Keratinocyte (primary cell): ENCODE measurements around the gene PCK2. TPM values are rescaled to one million over a fixed set of nuclear protein-coding genes. Genes with fewer than 3 reads are reported as not detected.

Source experiments
- DNase-seq: peaks from one replicate; pipeline ENCODE4 v3.0.0-alpha.2; 2011; ENCODE audit warnings: low read depth, missing footprints, low spot score
- FAIRE-seq: peaks from 2 replicates; lab custom pipeline; 2011; peaks lifted over from hg19 to GRCh38; lab: Jason Lieb, UNC
- H2AFZ ChIP-seq: 2 replicates; pipeline ENCODE4 v1.6.0; 2012; ENCODE audit warnings: low read length, control low read depth, inconsistent platforms; ENCODE audit not compliant: control insufficient read depth
- H3K27ac ChIP-seq: 2 replicates; pipeline ENCODE4 v1.5.1; 2011; ENCODE audit warnings: low read length; ENCODE audit not compliant: control insufficient read depth, insufficient read depth
- H3K27me3 ChIP-seq: 3 replicates; pipeline ENCODE4 v1.6.0; 2011; ENCODE audit warnings: low read length; ENCODE audit not compliant: control insufficient read depth, insufficient read depth; ENCODE audit errors: extremely low read depth
- H3K36me3 ChIP-seq, 2 experiments: 2 replicates in 1 of 2; 3 replicates in 1 of 2; pipeline ENCODE4 v1.5.1; 2011; ENCODE audit warnings: low read length in 2 of 2, mild to moderate bottlenecking in 1 of 2; ENCODE audit not compliant: control insufficient read depth in 2 of 2, insufficient read depth in 2 of 2; ENCODE audit errors: extremely low read depth in 1 of 2
- H3K4me1 ChIP-seq: 3 replicates; pipeline ENCODE4 v1.5.1; 2011; ENCODE audit warnings: low read length; ENCODE audit not compliant: control insufficient read depth, insufficient read depth; ENCODE audit errors: extremely low read depth
- H3K4me2 ChIP-seq: 3 replicates; pipeline ENCODE4 v1.6.0; 2011; ENCODE audit warnings: low read depth, low read length; ENCODE audit not compliant: control insufficient read depth, insufficient read depth; ENCODE audit errors: extremely low read depth
- H3K4me3 ChIP-seq, 3 experiments: fragments of 200-600 bp in 1 of 3; sonication (generic) in 1 of 3; 2 replicates in 2 of 3; 3 replicates in 1 of 3; pipeline ENCODE4 v1.5.1; 2011 to 2016; ENCODE audit warnings: low read length in 3 of 3, mild to moderate bottlenecking in 3 of 3, control low read depth in 2 of 3, inconsistent platforms in 1 of 3, low read depth in 1 of 3, mixed read lengths in 1 of 3, mixed run types in 1 of 3, moderate library complexity in 1 of 3; ENCODE audit not compliant: control insufficient read depth in 2 of 3, insufficient read depth in 2 of 3; ENCODE audit errors: extremely low read depth in 1 of 3
- H3K79me2 ChIP-seq: 2 replicates; pipeline ENCODE4 v1.6.0; 2012; ENCODE audit warnings: low read length; ENCODE audit not compliant: control insufficient read depth, insufficient read depth
- H3K9ac ChIP-seq: 3 replicates; pipeline ENCODE4 v1.6.0; 2011; ENCODE audit warnings: low read length; ENCODE audit not compliant: control insufficient read depth, insufficient read depth; ENCODE audit errors: extremely low read depth
- H3K9me1 ChIP-seq: 3 replicates; pipeline ENCODE4 v1.6.0; 2011; ENCODE audit warnings: low read length; ENCODE audit not compliant: control insufficient read depth, insufficient read depth; ENCODE audit errors: extremely low read depth
- H3K9me3 ChIP-seq: 2 replicates; pipeline ENCODE4 v1.5.1; 2012; ENCODE audit warnings: low read depth, low read length; ENCODE audit not compliant: control insufficient read depth
- H4K20me1 ChIP-seq: 3 replicates; pipeline ENCODE4 v1.6.0; 2011; ENCODE audit warnings: low read length; ENCODE audit not compliant: control insufficient read depth, insufficient read depth; ENCODE audit errors: extremely low read depth
- EZH2 ChIP-seq: IDR thresholded peaks from one replicate; pipeline ENCODE4 v1.6.1; 2012; ENCODE audit warnings: inconsistent platforms, mild to moderate bottlenecking, low read length, moderate library complexity
- dilution Hi-C: fragments of 300-500 bp; cut with MboI; formaldehyde crosslinking; loops from one replicate; pipeline ENCODE4 v1.7.0; 2020; ENCODE audit warnings: low sequenced_read_pairs; ENCODE audit not compliant: extremely low pct_ligation_motif_present
- polyA plus RNA-seq, 5 experiments: library from polyadenylated mRNA; depleted of rRNA in 3 of 5; stranded (reverse) in 3 of 5; stranded (forward) in 1 of 5; unstranded in 1 of 5; fragments of >200 nt; gene quantifications; 1 replicate in 1 of 5; 2 replicates in 3 of 5; 3 replicates in 1 of 5; pipeline versions ENCODE4 v1.2.1 to v1.2.3, GENCODE V29; 2011 to 2012; ENCODE audit warnings: missing spikeins in 2 of 5, low read depth in 1 of 5, low replicate concordance in 1 of 5
- TF ChIP-seq, protein P1 (sequence below), 3 experiments: IDR thresholded peaks in 1 of 3; conservative IDR thresholded peaks in 1 of 3; optimal IDR thresholded peaks in 1 of 3; 2 replicates in 2 of 3; 3 replicates in 1 of 3; pipeline versions ENCODE3 to v1.5.1; 2011; ENCODE audit warnings: low read length in 3 of 3, mild to moderate bottlenecking in 3 of 3, moderate library complexity in 2 of 3, control low read depth in 1 of 3, inconsistent platforms in 1 of 3; ENCODE audit not compliant: insufficient read depth in 2 of 3; ENCODE audit errors: extremely low read depth in 1 of 3

The PCK2 gene
- polyA plus RNA-seq, 1 donor (not counting 4 experiments of a cell fraction or from before 2014, with no cell fraction given), result 16.6 TPM

DNA sequence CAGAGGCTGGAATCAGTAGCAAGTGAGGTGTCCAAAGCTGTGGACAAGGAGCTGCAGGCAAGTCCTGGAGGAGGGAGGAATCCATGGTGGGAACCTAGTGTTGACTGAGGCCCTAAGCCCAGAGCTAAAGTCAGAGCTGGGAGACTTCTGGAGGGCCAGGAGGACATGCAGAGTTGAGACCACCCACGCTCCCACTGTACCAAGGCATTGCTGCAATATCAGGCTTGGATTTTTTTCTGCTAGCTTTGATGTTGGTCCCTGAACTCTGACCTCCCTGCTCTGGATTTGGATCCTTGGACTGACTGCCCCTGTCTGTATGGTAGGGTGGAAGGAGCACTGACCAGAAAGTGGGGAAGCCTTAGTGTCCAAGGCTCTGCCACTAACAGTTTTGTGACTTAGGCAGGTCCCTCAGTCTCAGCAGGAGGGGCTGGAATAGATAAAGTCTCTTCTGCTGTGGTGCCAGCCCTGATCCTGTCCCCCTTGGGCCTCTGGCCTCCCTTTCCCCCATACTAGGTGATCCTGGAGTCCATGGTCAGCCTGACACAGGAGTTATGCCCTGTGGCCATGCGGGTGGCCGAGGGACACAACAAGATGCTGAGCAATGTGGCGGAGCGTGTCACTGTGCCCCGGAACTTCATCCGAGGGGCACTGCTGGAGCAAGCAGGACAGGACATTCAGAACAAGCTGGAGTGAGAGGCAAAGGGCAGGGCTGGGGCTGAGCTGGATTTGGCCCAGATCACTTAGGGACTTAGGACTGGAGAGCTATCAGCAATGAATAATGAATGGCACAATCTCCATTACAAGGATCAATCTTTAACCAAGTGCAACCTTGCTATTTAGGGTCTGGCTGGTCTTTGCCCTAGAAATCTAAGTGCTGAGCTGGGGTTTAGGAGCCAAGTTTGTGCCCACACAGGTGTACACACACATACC is 32.9 kb upstream of the PCK2 start:
- H2AFZ ChIP-seq, result no peak overlapping the region
- TF ChIP-seq EZH2, result no peak
- TF ChIP-seq, protein P1, sequence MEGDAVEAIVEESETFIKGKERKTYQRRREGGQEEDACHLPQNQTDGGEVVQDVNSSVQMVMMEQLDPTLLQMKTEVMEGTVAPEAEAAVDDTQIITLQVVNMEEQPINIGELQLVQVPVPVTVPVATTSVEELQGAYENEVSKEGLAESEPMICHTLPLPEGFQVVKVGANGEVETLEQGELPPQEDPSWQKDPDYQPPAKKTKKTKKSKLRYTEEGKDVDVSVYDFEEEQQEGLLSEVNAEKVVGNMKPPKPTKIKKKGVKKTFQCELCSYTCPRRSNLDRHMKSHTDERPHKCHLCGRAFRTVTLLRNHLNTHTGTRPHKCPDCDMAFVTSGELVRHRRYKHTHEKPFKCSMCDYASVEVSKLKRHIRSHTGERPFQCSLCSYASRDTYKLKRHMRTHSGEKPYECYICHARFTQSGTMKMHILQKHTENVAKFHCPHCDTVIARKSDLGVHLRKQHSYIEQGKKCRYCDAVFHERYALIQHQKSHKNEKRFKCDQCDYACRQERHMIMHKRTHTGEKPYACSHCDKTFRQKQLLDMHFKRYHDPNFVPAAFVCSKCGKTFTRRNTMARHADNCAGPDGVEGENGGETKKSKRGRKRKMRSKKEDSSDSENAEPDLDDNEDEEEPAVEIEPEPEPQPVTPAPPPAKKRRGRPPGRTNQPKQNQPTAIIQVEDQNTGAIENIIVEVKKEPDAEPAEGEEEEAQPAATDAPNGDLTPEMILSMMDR (optimal IDR thresholded peaks at IDR 0.05 in 1 of 3, IDR thresholded peaks at IDR 0.05 in 1 of 3, conservative IDR thresholded peaks at IDR 0.05 in 1 of 3; ENCODE audit: extremely low read depth in 1 of 3, insufficient read depth in 2 of 3, low read length in 3 of 3), result no peak
- H3K9ac ChIP-seq, result no peak overlapping the region
- no peaks in the 10 kb centered on the region for H3K4me1 ChIP-seq
- FAIRE-seq (no peak), DNase-seq (no peak)
- no peaks in the 10 kb centered on the region for H3K36me3 ChIP-seq
- dilution Hi-C loops, result no loop called here
- no peaks in the 10 kb centered on the region for H4K20me1 ChIP-seq
- H3K4me2 ChIP-seq, result no peak overlapping the region
- H3K9me1 ChIP-seq, result no peaks in the 10 kb centered on the region
- no peak overlapping the region for H3K27ac ChIP-seq
- no peak overlapping the region for H3K4me3 ChIP-seq
- H3K79me2 ChIP-seq, result no peaks in the 10 kb centered on the region
- no peaks in the 10 kb centered on the region for H3K9me3 ChIP-seq
- no peaks in the 10 kb centered on the region for H3K27me3 ChIP-seq

DNA sequence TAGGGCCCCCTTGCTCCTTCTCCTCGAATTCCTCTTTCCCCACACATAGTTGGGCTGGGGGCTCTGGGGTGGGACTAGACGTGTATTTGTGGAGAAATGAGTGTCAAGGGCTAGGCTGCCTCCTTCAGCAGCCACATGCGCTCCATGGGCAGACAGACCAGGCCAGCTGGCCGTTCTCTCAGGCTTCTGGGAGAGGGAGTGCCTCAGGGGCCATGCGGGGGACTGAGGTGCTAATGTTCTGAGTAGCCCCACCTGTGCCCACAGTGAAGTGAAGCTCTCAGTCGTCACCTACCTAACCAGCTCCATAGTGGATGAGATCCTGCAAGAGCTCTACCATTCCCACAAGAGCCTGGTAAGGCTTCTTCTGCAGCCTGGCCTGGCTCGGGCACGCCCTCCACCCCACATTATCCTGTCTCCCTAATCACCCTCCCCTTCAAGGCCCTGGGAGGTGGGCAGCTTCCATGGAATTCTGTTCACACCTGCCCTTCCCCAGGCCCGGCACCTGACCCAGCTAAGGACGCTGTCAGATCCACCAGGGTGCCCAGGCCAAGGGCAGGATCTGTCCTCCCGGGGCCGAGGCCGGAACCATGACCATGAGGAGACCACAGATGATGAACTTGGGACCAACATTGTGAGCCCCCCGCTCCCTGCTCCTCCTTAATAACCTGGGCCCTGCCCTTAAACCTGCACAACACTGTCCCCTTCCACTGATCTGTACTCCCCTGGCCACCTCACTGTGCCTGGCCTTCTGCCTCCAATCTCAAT is 31.7 kb upstream of the PCK2 start:
- H3K36me3 ChIP-seq, result no peaks in the 10 kb centered on the region
- DNase-seq (no peak), FAIRE-seq (no peak)
- H3K9me3 ChIP-seq, result no peaks in the 10 kb centered on the region
- dilution Hi-C loops, result no loop called here
- no peaks in the 10 kb centered on the region for H3K9me1 ChIP-seq
- H3K4me3 ChIP-seq, result no peak overlapping the region
- H4K20me1 ChIP-seq, result no peaks in the 10 kb centered on the region
- H3K79me2 ChIP-seq, result no peaks in the 10 kb centered on the region
- H3K4me2 ChIP-seq, result no peak overlapping the region
- H3K27ac ChIP-seq, result no peak overlapping the region
- no peaks in the 10 kb centered on the region for H3K27me3 ChIP-seq
- no peaks in the 10 kb centered on the region for H3K4me1 ChIP-seq
- no peak overlapping the region for H3K9ac ChIP-seq
- H2AFZ ChIP-seq, result no peak overlapping the region
- no peak for TF ChIP-seq EZH2
- TF ChIP-seq, protein P1 (optimal IDR thresholded peaks at IDR 0.05 in 1 of 3, IDR thresholded peaks at IDR 0.05 in 1 of 3, conservative IDR thresholded peaks at IDR 0.05 in 1 of 3; ENCODE audit: extremely low read depth in 1 of 3, insufficient read depth in 2 of 3, low read length in 3 of 3), result no peak
